GM23338 (cell line): ENCODE data around the gene TOM1L1. TPM values are rescaled to one million over a fixed set of nuclear protein-coding genes. Genes with fewer than 3 reads are reported as not detected.

ENCODE experiments used
- CREB1 ChIP-seq: fragments of 250-450 bp; sonication (Bioruptor Pico); IDR thresholded peaks from 2 replicates; pipeline ENCODE4 v1.5.0; 2020; ENCODE audit warnings: low read depth, mild to moderate bottlenecking, moderate library complexity
- EZH2phosphoT487 ChIP-seq: fragments of 200-600 bp; sonication (generic); IDR thresholded peaks from one replicate; pipeline ENCODE4 v1.8.1; 2018; ENCODE audit warnings: antibody characterized with exemption; ENCODE audit not compliant: unreplicated experiment
- JUNB ChIP-seq: IDR thresholded peaks from one replicate; pipeline ENCODE4 v1.6.1; 2016; ENCODE audit warnings: antibody characterized with exemption; ENCODE audit not compliant: unreplicated experiment
- NANOG ChIP-seq: IDR thresholded peaks from 2 replicates; pipeline ENCODE4 v1.6.1; 2016; ENCODE audit warnings: antibody characterized with exemption, borderline replicate concordance
- POLR2AphosphoS5 ChIP-seq: IDR thresholded peaks from 2 replicates; pipeline ENCODE4 v1.6.1; 2016; ENCODE audit warnings: antibody characterized with exemption, low read depth
- STAT1 ChIP-seq: IDR thresholded peaks from one replicate; pipeline ENCODE4 v1.6.1; 2016; ENCODE audit warnings: antibody characterized with exemption; ENCODE audit not compliant: unreplicated experiment
- ZNF114 ChIP-seq: fragments of 250-450 bp; sonication (Bioruptor Pico); IDR thresholded peaks from 2 replicates; pipeline ENCODE4 v1.5.0; 2020; ENCODE audit warnings: mild to moderate bottlenecking, moderate library complexity
- ZNF331 ChIP-seq: fragments of 250-450 bp; sonication (Bioruptor Pico); IDR thresholded peaks from 2 replicates; pipeline ENCODE4 v1.5.0; 2020; ENCODE audit warnings: low read depth, mild to moderate bottlenecking, moderate library complexity
- polyA plus RNA-seq: library from polyadenylated mRNA; unstranded; fragments of >200 nt; fragmentation: Nextera tagmentation; extraction: Ambion mirVana; gene quantifications from 2 replicates; pipeline ENCODE4 v1.2.1, GENCODE V29; 2016
- total RNA-seq: library from RNA; depleted of rRNA; stranded (reverse); fragments of >200 nt; shearing (Covaris generic); gene quantifications from 2 replicates; pipeline ENCODE4 v1.2.3, GENCODE V29; 2014
- TF ChIP-seq, protein P1 (sequence below): fragments of 250-450 bp; sonication (Bioruptor Pico); IDR thresholded peaks from 2 replicates; pipeline ENCODE4 v1.5.0; 2020; ENCODE audit warnings: mild to moderate bottlenecking, moderate library complexity
- TF ChIP-seq, protein P2 (sequence below), 2 experiments: fragments of 200-600 bp in 1 of 2; sonication (generic) in 1 of 2; conservative IDR thresholded peaks; 2 replicates each; pipeline versions ENCODE4 v1.5.1 to v1.6.1; 2016 to 2017; ENCODE audit warnings: antibody characterized with exemption in 2 of 2, low read depth in 2 of 2, mild to moderate bottlenecking in 2 of 2, moderate library complexity in 1 of 2

TOM1L1 gene
- total and polyA plus RNA-seq, 2 experiments from 2014 or later: 46.8 to 58.0 TPM

- TF ChIP-seq, protein P1, sequence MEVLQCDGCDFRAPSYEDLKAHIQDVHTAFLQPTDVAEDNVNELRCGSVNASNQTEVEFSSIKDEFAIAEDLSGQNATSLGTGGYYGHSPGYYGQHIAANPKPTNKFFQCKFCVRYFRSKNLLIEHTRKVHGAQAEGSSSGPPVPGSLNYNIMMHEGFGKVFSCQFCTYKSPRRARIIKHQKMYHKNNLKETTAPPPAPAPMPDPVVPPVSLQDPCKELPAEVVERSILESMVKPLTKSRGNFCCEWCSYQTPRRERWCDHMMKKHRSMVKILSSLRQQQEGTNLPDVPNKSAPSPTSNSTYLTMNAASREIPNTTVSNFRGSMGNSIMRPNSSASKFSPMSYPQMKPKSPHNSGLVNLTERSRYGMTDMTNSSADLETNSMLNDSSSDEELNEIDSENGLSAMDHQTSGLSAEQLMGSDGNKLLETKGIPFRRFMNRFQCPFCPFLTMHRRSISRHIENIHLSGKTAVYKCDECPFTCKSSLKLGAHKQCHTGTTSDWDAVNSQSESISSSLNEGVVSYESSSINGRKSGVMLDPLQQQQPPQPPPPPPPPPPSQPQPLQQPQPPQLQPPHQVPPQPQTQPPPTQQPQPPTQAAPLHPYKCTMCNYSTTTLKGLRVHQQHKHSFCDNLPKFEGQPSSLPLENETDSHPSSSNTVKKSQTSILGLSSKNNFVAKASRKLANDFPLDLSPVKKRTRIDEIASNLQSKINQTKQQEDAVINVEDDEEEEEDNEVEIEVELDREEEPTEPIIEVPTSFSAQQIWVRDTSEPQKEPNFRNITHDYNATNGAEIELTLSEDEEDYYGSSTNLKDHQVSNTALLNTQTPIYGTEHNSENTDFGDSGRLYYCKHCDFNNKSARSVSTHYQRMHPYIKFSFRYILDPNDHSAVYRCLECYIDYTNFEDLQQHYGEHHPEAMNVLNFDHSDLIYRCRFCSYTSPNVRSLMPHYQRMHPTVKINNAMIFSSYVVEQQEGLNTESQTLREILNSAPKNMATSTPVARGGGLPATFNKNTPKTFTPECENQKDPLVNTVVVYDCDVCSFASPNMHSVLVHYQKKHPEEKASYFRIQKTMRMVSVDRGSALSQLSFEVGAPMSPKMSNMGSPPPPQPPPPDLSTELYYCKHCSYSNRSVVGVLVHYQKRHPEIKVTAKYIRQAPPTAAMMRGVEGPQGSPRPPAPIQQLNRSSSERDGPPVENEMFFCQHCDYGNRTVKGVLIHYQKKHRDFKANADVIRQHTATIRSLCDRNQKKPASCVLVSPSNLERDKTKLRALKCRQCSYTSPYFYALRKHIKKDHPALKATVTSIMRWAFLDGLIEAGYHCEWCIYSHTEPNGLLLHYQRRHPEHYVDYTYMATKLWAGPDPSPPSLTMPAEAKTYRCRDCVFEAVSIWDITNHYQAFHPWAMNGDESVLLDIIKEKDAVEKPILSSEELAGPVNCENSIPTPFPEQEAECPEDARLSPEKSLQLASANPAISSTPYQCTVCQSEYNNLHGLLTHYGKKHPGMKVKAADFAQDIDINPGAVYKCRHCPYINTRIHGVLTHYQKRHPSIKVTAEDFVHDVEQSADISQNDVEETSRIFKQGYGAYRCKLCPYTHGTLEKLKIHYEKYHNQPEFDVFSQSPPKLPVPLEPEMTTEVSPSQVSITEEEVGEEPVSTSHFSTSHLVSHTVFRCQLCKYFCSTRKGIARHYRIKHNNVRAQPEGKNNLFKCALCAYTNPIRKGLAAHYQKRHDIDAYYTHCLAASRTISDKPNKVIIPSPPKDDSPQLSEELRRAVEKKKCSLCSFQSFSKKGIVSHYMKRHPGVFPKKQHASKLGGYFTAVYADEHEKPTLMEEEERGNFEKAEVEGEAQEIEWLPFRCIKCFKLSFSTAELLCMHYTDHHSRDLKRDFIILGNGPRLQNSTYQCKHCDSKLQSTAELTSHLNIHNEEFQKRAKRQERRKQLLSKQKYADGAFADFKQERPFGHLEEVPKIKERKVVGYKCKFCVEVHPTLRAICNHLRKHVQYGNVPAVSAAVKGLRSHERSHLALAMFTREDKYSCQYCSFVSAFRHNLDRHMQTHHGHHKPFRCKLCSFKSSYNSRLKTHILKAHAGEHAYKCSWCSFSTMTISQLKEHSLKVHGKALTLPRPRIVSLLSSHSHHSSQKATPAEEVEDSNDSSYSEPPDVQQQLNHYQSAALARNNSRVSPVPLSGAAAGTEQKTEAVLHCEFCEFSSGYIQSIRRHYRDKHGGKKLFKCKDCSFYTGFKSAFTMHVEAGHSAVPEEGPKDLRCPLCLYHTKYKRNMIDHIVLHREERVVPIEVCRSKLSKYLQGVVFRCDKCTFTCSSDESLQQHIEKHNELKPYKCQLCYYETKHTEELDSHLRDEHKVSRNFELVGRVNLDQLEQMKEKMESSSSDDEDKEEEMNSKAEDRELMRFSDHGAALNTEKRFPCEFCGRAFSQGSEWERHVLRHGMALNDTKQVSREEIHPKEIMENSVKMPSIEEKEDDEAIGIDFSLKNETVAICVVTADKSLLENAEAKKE (CRISPR knock-in tag): no peak
- TF ChIP-seq CREB1 (CRISPR knock-in tag) (no peak), ZNF114 (CRISPR knock-in tag) (no peak), EZH2phosphoT487 (no peak), ZNF331 (CRISPR knock-in tag) (no peak), STAT1 (no peak), JUNB (no peak), POLR2AphosphoS5 (no peak), NANOG (no peak)
- TF ChIP-seq, protein P2, sequence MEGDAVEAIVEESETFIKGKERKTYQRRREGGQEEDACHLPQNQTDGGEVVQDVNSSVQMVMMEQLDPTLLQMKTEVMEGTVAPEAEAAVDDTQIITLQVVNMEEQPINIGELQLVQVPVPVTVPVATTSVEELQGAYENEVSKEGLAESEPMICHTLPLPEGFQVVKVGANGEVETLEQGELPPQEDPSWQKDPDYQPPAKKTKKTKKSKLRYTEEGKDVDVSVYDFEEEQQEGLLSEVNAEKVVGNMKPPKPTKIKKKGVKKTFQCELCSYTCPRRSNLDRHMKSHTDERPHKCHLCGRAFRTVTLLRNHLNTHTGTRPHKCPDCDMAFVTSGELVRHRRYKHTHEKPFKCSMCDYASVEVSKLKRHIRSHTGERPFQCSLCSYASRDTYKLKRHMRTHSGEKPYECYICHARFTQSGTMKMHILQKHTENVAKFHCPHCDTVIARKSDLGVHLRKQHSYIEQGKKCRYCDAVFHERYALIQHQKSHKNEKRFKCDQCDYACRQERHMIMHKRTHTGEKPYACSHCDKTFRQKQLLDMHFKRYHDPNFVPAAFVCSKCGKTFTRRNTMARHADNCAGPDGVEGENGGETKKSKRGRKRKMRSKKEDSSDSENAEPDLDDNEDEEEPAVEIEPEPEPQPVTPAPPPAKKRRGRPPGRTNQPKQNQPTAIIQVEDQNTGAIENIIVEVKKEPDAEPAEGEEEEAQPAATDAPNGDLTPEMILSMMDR (conservative IDR thresholded peaks at IDR 0.05; ENCODE audit: low read depth in 2 of 2): no peak
These were observed 90.9 kb downstream of the TOM1L1 start (continued) for GRCh38 chr17:54991567-54991966.
